8988T (cell line): ENCODE measurements around the gene FSIP1.

Experiments used
- DNase-seq: peaks from one replicate; pipeline ENCODE4 v3.0.0; 2011

Gene FSIP1

DNA sequence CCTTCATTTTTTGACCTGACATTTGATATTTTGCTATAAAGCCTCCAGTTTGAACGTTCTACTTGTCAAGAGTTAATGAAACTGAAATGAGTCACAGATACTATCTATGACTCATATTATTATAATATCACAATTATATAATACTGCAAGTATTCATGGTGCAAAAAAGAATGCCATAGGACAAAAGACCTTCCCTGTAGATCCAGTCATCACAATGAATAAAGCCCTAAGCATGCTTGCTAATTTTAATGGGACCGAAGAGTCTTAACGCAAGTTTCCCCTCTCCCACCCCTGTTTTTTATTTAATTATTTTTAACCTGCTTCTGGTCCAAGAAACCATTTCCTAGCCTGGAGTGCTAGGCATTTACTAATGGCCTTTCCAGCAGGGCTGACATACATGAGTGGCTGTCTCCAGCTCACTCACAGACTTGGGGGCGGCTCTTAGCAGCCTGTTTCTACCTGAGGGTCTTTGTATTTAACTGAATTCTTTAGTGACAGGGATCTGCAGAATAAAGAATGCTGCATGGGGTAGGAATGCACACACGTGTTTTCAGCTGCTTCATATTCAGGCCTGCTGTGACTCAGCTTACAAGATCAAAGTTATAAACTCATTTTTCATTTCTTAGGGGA is 140.5 kb downstream of the FSIP1 start:
- DNase-seq: no peak

DNA sequence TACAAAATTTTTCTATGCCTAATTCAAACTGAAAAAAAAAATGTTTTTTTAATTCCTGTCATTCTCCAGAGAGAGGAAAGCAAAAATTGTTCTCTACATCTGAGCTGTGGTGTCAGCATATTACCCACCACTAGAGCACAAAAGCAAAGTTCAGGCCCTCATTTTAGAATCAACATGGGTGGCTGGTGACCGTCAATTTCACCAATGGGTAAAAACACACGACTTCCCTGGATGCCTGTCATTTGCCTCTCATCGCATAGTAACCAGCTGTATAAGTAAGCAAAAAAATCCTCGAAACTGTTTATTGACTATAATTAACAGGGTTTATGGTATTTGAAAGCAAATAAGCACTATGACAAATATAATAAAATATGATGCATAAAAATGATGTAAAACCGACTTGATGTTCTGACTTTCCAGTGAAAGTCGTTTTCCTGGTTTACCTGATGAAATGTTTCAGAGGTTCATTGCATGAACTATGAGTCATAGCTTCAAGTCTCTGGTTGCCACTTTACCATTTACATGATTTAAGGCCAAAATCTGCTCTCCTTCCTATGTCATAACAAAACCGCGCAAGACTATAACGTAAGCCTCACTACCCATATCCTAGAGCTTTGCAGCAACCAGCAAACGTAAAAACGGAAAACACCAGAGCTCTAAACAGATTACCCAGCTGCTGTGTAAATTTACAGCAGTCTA is 141.3 kb downstream of the FSIP1 start:
- no peak for DNase-seq

DNA sequence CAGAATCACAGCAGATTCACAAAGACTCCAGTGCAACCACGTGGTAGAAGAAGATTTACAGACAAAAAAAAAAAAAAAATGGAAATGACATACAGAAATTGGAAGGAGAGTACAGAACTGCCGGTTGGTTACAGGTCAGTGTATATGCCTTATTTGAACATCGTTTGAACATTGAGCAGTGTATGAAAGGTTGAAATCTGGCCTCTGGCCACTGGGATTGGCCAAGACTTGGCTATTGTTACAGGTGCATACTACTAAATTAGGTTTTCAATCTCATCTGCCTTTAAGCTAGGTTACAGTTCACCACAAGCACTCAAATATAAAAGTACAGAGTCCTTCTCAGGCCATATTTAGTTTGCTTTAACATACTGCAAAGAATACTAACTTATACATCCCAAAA is 142.0 kb downstream of the FSIP1 start:
- DNase-seq: no peak

DNA sequence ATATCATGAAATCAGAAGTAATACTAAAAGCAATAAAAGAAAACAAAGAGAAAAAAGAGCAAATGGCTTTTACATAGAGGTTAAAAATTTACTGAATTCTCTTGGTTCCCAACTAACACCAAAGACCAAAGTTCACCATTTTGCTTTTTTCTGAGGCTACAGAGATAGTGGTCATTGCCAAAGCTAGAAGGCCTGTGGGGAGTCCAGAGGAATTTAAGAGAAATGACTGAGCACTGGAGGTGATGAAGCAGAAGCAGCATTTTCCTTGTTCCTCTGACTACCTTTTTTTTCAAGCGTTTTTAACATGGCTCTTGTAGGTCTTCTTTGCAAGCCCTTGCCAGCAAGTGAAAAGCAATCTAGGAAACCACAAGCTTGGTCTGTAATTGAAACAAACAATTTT is 143.6 kb downstream of the FSIP1 start:
- no peak for DNase-seq

DNA sequence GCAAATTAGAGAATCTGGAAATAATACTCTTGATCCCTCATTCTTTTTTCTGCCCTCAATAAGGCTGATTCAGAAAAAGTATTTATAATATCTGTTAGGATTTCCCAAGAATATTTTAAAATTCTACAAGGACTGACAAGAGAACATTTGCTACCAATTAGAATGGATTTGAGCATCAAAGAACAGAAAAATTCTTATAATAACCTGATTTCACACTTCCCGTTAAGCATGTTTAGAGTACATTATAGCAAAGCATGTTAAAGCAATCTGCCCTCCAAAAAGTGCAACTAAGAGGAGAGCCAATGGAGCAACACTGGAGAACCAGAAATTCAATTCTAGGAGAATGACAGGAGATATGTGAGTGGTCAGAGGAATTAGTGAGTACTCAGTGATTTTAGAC is 144.6 kb downstream of the FSIP1 start:
- DNase-seq: no peak

DNA sequence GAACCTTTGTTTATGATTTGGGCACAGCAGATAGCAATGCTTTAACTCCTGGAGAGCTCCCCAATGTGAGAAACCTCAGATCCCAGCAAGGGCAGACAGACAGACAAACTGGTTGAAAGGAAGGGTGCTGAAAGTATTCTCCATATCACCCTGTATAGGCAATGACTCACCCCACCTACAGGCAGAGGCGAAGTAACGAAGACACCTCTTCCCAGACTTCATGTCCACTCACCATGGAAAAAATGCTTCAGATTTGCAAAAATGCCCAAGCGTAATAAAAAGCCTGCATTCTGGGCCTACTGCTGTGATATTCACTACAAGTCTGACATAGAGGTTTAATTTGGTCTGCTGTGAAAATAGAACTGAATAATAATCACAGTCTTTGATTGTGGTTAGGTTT is 151.3 kb downstream of the FSIP1 start:
- no peak for DNase-seq

DNA sequence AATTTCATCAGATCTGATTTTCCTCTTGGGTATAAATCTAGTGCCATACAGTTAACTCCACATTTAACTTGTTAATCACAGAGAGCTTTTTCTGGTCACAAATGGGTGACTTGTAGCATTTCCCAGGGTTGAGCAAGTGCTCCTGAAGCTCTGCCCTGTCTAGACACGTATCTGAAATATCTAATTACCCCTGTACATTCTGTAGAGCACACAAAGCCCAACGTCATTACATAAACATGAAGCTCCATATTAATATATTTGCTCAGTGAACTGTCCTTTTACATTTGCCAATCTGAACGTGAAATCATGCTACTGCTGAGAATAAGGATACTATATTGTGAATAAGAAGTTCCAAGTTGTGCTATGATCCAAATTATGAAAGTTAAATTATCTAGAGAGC is 152.7 kb downstream of the FSIP1 start:
- no peak for DNase-seq

DNA sequence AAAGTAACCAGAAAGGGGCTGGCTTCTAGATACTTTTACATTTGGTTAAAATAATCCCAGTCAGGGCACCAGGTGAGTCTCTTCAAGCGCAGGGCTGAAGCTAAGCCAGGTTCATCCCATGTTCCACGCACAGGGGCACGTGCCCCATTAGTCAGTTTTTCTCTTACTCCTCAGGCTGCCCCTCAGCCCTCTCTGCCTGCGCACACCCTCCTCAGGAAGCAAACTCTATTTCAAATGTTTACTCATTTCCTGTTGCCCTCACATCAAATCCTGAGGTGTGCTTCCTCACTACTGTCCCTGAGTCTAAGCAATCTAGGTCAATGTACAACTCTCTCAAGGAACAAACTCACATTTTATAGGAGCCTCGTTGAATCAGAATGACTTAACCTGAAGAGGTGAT is 153.3 kb downstream of the FSIP1 start:
- DNase-seq: peak; percentile 24

DNA sequence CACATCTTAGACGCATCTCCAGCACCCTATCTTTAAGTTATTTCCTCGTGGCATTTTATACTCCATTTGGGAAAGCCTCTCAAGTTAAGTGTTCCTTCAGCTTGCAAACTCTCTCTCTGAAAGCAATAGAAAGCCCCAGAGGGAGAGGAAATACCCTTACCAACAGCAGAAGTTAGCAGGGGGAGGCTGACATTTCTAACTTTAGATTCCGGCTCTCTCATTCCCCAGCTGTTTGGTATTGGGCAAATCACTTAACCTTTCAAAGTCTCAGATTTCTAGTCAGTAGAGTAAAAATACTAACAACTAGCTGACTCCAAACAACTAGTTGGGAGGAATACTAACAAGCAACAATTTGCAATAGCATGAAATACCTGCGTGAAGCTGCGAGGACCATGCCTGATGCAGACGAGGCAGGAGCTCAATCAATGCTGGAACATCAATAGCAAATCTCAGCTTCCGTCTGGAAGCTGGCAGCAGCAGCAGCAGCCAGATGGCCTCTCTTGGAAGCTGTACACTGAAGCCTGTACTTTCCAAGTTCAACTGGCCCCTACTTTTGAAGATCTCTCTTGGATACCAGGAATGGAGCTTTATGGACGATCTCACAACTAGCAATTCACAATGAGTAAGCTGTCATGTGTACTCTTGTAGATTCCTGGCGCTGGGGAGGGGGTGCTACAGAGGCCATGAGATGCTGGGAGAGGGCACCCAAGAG is 153.9 kb downstream of the FSIP1 start:
- no peak for DNase-seq

DNA sequence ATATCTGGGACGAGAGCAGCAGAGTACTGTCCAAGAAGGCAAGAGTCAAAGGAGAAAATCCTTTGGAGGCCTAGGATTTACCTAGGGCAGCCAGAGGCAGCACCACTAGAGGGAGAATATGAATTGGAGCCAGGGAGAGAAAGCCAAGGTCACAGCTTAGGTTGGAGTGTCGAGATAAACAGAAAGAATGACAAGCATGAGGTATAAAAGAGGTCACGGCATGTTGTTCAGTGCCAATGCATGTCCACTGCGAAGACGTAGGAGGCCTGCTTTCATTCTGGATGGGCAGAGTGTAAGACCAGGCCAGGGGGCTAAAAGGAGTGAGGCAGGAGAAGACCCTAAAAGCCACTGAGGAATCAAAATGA is 154.5 kb downstream of the FSIP1 start:
- DNase-seq: no peak

DNA sequence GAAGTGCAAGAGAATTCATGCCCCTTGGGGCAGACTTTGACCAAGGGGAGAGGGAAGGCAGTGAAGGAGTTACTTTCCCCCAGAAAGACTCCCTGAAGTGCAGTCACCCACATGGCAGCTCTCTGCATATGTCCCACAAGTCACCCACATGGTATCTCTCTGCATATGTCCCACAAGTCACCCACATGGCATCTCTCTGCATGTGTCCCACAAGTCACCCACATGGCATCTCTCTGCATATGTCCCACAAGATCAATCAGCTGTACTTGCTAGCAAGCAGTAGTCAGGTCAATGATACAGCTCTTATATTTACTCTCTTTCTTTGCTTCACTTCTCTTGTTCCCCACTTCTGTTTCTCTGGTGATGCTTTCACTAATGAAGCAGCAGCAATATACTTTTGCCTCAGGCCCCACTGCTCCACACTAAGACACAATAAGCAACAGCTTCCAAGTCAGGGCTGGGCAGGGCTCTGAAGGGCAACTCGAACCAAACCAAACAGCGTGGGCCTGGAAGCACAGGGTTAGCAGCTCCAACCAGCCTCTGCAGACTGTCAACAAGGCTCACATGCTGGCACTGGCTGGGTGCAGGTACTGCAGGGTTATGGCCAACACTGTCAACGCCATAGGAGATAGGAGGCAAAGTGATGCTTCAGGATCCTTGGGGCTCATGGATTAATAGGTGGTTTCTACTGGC is 155.0 kb downstream of the FSIP1 start:
- no peak for DNase-seq

DNA sequence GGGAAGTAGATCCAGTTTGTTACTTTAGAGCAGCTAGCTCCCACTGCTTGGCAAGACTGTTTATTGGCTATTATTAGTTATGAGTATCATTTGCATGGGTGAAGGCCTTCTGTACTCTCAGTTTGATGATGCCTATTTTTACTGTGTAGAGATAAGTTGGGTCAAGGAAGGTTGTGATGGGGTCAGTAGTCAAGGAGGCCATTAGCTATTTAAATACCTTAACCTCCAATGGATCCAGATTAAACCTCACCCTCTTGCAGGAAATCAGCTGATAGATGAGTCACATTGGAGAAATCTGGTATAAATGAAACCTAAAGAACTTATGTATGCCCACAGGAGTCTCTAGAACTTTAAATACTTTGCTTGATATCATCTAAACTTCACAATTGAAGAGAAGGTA is 156.8 kb downstream of the FSIP1 start:
- DNase-seq: no peak

DNA sequence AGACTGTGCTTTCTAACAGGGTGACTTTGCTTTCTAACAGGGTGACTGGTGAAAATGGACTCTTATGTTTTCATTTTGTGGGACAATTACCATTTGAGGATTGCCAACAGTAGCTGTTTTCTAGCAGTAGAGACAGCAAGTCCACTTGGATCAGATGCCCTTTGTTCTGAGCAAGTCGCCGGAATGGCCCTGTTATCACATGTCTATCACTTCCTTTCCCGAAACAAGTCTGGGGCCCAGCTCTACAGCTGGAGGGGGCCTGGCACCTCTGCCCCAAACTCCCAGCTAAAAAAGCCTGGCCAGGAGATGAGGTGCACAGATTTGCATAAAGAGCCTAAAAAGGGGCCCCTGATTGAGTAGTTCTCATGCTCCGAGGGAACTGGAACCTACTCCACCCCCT is 157.2 kb downstream of the FSIP1 start:
- DNase-seq: no peak

DNA sequence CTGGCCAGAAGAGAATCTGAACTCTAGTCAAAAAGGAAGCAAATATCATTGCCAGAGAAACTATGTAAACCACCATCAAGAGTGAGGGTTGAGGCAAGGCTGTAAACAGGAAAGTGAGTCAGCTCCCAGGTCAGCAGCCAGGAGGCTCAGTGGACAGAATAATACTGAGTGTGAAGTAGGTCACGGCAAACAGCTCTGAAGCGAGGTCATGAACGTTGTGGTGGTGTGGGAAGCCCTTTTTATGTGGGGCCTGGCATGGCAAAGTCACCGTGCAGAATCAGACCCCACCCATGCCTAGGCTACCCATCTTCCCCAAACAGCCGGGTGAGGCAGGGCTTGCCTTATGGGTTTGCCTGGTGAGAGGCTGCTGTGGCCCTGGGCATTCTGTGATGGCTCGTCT is 157.8 kb downstream of the FSIP1 start:
- DNase-seq: no peak

DNA sequence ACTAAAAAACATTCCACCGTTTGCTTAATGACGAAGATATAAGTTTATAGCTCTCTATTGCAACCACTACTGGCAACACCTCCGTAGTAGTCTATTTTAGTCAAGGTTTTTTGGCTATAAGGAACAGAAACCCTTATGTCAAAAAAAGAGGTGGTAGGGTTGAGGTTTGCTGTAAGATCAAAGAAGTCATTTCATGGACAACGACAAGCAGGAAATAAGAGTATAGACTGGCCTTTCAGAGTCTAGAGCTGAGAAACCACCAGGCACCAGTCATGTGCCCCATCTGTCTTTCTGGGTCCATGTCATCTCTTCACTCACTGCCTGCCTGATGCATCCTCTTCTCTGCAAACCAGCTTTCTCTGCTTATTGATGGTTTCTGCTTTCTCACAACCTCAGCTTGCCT is 159.1 kb downstream of the FSIP1 start:
- no peak for DNase-seq

DNA sequence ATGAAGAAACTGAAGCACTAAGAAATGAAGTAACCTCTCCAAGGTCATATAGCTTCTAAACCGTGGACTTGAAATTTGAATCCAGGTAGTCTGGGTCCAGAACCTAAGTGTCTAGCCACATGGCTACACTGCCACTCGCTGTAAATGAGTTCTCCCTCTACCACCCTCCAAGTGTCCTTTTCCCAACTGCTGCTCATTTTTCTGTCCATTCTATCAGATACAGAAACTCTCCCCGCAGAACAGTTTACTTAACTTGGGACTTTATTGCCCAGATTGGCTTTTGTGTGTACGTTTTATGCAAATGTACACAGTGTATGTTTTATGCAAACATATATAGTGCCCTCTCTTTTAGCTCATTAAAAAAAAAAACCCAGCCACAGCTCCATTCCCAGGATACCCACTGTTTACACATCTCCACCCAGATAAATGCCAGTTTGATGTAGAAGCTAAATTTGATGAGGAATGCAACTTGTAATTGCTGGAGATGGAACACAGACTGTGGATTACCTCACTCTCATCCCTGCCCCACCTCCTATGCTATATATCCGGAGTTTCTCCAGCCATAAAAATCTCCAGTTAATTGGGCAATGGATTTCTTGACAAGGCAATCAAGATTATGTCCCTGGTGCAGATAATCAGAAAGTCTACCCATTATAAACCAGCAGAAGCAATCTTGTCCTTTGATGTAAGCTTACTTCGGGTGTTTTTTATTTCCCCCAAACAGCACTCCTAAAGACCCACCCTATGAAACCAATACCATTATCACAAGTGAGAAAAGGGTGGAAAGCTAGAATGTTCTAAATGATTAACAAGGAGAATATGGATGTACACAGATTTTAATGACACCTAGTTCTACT is 159.8 kb downstream of the FSIP1 start:
- DNase-seq: no peak

DNA sequence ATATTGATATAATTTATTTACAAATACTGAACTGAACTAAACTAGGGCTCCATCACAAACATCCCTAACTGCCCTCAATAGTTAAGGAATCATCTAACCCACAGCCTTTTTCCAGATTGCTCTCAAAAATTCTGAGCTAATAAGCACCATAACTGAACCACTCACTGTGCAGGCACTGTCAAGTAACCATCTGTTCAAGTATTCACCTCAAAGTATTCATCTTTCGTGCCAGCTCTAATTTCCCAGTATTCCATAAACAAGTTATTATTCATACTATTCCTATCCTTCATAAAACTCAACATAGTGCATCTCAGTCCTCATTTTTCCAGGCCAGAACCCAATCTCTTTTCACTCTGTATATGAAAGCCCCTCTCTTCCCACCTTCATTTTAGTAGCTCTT is 160.7 kb downstream of the FSIP1 start:
- DNase-seq: no peak

DNA sequence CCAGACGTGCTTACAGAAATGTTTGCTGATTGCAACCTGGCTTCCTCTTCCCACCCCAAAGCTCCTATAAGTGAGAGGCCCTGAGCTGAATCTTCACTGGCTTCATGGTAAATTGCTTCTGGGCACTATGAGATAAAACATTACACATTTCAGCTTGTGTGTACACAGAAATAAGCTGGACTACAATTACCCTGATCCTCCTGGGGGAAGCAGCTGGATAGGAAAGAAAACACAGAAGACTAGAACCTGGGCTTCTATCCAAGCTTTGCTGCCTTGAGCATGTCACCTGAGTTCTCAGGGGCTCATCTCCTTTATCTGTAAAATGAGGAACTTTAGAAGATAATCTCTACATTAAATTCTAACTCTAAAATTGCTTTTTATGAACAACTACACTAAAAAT is 161.4 kb downstream of the FSIP1 start:
- DNase-seq: no peak

DNA sequence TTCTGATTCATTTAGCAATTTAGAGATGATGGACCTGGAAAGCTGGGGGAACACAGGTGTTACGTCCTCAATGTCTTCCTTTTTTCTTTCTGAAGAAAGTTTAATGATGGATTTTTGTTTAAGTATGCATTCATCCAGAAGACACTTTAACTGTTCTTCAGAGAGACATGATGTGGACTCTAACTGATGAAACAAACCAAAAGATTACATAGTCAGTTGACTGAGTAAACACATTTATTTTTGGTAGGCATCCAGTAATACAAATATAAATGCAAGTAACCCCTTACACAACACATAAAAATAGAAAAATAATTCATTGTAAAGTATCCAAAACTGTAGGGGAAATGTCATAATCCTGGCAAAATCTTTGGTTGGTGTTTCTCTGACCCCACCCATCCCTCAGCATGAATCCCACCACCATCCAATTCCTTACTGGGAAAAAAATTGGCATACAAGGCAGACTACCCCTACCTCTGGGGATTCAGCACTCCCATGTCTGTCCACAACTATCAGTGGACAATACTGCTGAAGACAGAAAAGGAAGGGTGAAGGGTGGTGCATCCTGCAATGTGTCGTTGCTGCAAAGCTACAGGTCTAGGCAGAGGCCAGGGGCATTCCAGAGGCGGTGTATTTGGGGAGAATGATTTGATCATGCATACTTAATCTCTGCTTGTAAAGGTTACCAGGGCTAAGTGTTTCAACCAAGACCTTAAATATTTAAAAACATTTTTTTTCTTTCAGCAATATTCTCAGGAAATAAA is 164.4 kb downstream of the FSIP1 start:
- DNase-seq: no peak

DNA sequence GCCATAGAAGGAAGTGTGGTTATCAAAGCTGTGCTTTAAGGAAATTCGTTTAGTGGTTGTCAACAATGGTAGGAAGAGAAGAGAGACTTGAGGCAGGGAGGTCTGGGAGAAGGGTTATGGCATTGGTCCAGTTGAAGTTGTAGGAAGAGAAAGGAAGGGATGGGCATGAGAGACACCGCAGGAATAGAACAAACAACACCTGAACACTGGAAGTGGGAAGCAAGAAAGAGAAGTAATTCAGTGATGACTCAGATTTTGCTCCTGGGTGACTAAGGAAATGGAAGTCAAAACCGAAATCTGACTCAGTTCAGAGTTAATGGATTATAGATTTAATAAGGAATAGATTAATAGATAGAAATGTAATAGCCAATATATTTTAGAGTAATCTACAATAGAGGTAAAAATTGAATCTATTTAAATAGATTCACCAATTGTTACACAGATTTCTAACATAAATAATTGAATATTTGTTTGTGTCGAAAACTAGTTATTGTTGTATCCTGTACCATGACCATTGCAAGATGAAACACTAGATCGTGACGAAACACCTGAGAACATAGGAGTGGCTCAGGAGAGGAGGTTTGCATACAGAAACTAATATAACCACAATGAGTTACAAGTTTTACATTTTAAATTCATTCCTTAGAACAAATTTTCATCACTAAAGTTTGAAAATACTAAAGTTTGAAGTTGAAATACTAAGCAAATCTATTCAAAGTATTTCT is 165.7 kb downstream of the FSIP1 start:
- no peak for DNase-seq

DNA sequence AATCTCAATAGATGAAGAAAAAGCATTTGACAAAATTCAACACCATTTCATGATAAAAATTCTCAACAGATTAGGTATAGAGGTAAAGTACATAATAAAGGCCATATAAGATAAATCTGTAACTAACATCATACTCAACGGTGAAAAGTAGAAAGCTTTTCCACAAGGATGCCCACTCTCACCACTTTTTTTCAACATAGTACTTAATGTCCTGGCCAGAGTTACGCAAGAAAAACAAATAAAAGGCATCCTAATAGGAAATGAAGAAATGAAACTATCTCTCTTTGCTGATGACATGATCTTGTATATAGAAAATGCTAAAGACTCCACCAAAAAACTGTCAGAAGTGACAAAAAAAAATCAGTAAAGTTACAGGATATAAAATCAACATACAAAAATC is 168.8 kb downstream of the FSIP1 start:
- DNase-seq: no peak
